Heart left ventricle (tissue), 16 donors: ENCODE data around the gene OVCA2. TPM values are rescaled to one million over a fixed set of nuclear protein-coding genes. Genes with fewer than 3 reads are reported as not detected.
A peak's percentile ranks its signal among the peaks of the same experiment; 100 is the strongest.

ENCODE experiments used
- ATAC-seq, 4 donors: fragments of 200-7000 bp; cut with Tn5 transposase; one replicate each; pipeline ENCODE4 v1.9.1; 2020 to 2022; ENCODE audit warnings: moderate library complexity in 4 of 4, mild to moderate bottlenecking in 3 of 4, moderate number of reproducible peaks in 1 of 4
- DNase-seq, 5 donors: peaks; one replicate each; pipeline ENCODE4 v3.0.0-alpha.2; 2020
- H3K27ac ChIP-seq, 12 donors: fragments of 200-600 bp; sonication (generic) in 4 of 12; one replicate each; pipeline versions ENCODE4 v1.5.0 to v1.8.0; 2016 to 2022; ENCODE audit warnings: mild to moderate bottlenecking in 2 of 12
- H3K27me3 ChIP-seq, 9 donors: fragments of 200-600 bp; sonication (generic) in 2 of 9; one replicate each; pipeline versions ENCODE4 v1.5.1 to v1.8.0; 2016 to 2022; ENCODE audit warnings: mild to moderate bottlenecking in 3 of 9
- H3K36me3 ChIP-seq, 9 donors: fragments of 200-600 bp; sonication (generic) in 2 of 9; one replicate each; pipeline versions ENCODE4 v1.5.0 to v1.8.0; 2018 to 2022; ENCODE audit warnings: mild to moderate bottlenecking in 2 of 9
- H3K4me1 ChIP-seq, 12 donors: fragments of 200-600 bp; sonication (generic) in 4 of 12; one replicate each; pipeline versions ENCODE4 v1.5.0 to v1.8.0; 2016 to 2022; ENCODE audit warnings: mild to moderate bottlenecking in 3 of 12
- H3K4me3 ChIP-seq, 12 donors: fragments of 200-600 bp; sonication (generic) in 4 of 12; one replicate each; pipeline versions ENCODE4 v1.5.0 to v1.8.0; 2017 to 2022; ENCODE audit warnings: mild to moderate bottlenecking in 9 of 12, moderate library complexity in 4 of 12
- H3K9me3 ChIP-seq, 12 donors: fragments of 200-600 bp; sonication (generic) in 4 of 12; one replicate each; pipeline versions ENCODE4 v1.5.0 to v1.8.0; 2016 to 2022; ENCODE audit warnings: mild to moderate bottlenecking in 1 of 12
- POLR2A ChIP-seq, 2 donors: fragments of 450-650 bp; IDR thresholded peaks; one replicate each; pipeline ENCODE4 v1.6.1; 2017; ENCODE audit warnings: antibody characterized with exemption in 2 of 2, mild to moderate bottlenecking in 2 of 2, moderate library complexity in 2 of 2
- WGBS, 4 donors: extraction: QIAGEN DNeasy Blood & Tissue Kit in 2 of 4; methylation state at CpG; one replicate each; pipeline versions ENCODE4 v1.1.5 to v1.1.7; 2013 to 2018; 5-methylcytosine and 5-hydroxymethylcytosine counted together
- intact Hi-C, 10 donors: fragments of 100-400 bp; cut with DNase I; formaldehyde crosslinking; loops; one replicate each; pipeline versions ENCODE4 v1.11.1 to v1.14.2; 2022
- polyA plus RNA-seq, 2 donors: library from polyadenylated mRNA; stranded (reverse); fragments of 200-250 nt; gene quantifications; one replicate each; pipeline ENCODE4 v1.2.3, GENCODE V29; 2013
- total RNA-seq, 9 donors: library from RNA; depleted of rRNA in 2 of 9; stranded (reverse); fragments of >200 nt in 2 of 9; fragmentation: NEBNext Ultra II Directional in 3 of 9; extraction: Animal tissue kit (Norgen Biotek cat#: 25700) in 3 of 9; gene quantifications; one replicate each; pipeline versions ENCODE4 v1.1.0 to v1.2.4, GENCODE V29; 2016 to 2023
- TF ChIP-seq, protein P1 (sequence below), 12 donors: fragments of 200-600 bp; sonication (generic) in 4 of 12; IDR thresholded peaks; one replicate each; pipeline versions ENCODE4 v1.5.0 to v1.8.0; 2018 to 2022; ENCODE audit warnings: antibody characterized with exemption in 12 of 12, mild to moderate bottlenecking in 5 of 12
- donor health status: ischemic (EF 13 %, LVEDD 7.1; RV severe dilation, severe dysfunction).
- donor health status: healthy with polysubstance abuse.
- donor health status: DM: no; HTN: yes; CAD: no.
- donor health status: DM: no; HTN: no; CAD: no.
- donor health status: ischemic (EF 25% LVEDD 6.9; RV normal size, moderate dysfunction).
- donor health status: ischemic (EF 25% LVEDD 5.7; RV mildly dilated, moderate dysfunction).
- donor health status: healthy.
- donor health status: DM: yes; HTN: yes; CAD: no.
- donor health status: ischemic (EF 35%, LVEDD 5.7; RV mildly dilated, moderate dysfunction).
- donor health status: nonischemic (EF 11% LVEDD 7.7; RV severe dilation, severe dysfunction).
- donor health status: DM: yes; HTN: yes; CAD: no.
- donor health status: PGD.
- donor health status: ischemic (EF 29% LVEDD 5.4; RV normal size, mild dysfunction).
- donor health status: nonischemic (EF 23%, LVEDD 6.1; RV moderate dilation, normal function).

OVCA2 gene
- total and polyA plus RNA-seq, 11 donors: 16.0 to 52.4 (median 22.0) TPM

DNA sequence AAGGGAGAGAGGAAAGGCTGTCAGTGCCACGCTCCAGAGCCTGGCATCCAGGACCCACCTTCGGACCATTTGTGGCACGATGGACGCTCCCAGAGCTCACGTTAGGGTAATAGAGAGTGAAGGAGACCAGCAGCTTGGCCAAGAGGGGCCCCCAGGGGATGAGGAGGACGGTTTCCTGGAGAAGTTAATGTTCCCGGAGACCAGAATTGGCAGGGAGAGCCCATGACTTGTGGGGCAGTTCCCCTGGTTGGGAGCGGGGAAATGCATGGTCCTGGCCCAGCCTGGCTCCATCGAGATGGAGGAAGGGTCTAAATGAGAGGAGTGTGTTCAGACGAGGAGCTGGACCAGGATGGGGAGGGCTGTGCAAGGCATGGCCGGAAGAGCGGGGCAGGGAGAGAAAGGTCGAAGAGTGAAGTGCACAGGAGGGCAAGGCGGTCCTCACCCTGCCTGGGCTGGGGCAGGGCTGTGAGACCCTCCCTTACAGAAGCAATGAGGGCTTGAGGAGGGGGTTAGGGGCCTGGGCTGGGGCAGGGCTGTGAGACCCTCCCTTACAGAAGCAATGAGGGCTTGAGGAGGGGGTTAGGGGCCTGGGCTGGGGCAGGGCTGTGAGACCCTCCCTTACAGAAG lies 10.2 kb downstream of the OVCA2 start:
- Histone ChIP-seq H3K9me3 (no peaks in the 10 kb centered on the region), H3K4me3 (peak overlapping the region in 1 of 12 donors; percentile 78), H3K27ac (peak overlapping the region in 3 of 12 donors; percentile 1 to 47 (median 46)), H3K36me3 (peaks cover 0 to 5% (median 0%) of the 10 kb centered on the region in 9 donors), H3K27me3 (peaks cover 0 to 54% (median 0%) of the 10 kb centered on the region in 9 donors), H3K4me1 (peaks cover 4 to 65% (median 44%) of the 10 kb centered on the region in 12 donors)
- 51 to 60% (median 55%) methylated on average over 14 of the region's 14 CpGs for WGBS, 4 donors
- intact Hi-C loops: loop anchor here in 8 of 10 donors (2.0 to 10.0 kb wide), 5 partner anchors 123 to 300 kb away; no protein-coding TSS in a partner anchor
- ATAC-seq (no peak), DNase-seq (no peak)
- TF ChIP-seq POLR2A (IDR thresholded peaks at IDR 0.05): no peak
- TF ChIP-seq, protein P1, sequence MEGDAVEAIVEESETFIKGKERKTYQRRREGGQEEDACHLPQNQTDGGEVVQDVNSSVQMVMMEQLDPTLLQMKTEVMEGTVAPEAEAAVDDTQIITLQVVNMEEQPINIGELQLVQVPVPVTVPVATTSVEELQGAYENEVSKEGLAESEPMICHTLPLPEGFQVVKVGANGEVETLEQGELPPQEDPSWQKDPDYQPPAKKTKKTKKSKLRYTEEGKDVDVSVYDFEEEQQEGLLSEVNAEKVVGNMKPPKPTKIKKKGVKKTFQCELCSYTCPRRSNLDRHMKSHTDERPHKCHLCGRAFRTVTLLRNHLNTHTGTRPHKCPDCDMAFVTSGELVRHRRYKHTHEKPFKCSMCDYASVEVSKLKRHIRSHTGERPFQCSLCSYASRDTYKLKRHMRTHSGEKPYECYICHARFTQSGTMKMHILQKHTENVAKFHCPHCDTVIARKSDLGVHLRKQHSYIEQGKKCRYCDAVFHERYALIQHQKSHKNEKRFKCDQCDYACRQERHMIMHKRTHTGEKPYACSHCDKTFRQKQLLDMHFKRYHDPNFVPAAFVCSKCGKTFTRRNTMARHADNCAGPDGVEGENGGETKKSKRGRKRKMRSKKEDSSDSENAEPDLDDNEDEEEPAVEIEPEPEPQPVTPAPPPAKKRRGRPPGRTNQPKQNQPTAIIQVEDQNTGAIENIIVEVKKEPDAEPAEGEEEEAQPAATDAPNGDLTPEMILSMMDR (IDR thresholded peaks at IDR 0.05): no peak

DNA sequence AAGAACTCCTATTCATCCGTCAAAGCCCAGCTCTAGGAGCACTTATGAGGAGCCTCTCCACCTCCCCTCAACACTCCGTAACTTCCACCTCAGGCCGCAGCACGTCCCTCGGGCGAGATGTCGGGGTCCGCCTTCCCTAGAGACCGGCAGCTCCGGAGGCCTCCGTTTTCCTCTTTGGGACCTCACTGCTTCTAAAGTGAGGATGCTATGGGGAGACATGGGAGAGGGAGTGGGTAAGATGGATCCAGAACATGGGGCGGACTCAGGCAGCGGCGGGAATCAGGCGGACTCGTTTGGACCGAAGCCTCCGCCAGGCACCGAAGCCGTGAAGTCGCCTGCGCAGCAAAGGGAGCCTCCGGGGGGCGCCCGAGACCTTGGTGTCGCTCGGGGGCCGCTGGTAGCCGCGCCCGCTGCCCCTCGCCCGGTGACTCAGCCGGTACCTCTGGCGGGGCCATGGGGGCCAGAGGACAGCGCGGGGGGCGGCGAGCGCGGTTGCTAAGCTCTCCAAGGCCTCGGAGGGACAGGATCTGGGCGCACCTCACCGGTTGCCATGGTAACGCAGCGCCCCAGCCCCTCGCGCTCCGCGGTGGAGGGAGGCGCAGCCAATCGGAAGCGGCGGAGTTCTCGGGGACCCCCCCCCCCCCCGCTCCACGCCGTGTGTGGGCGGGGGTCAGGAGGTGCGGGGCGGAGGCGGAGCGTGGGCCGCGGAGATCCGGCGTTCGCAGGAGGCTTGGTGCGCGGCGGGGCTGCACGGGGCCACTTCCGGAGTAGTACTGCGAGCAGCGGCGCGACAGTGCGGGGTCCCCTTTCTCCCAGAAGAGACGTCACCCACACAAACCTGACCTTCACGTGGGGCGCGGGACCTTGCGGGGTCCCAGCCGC lies 11.8 kb downstream of the OVCA2 start:
- TF ChIP-seq, protein P1 (IDR thresholded peaks at IDR 0.05): peak; percentile 49 to 77 (median 64)
- no peak for TF ChIP-seq POLR2A (IDR thresholded peaks at IDR 0.05)
- peaks cover 0 to 62% (median 7%) of the 10 kb centered on the region in 9 donors for H3K27me3 ChIP-seq
- peak overlapping the region in 11 of 12 donors; percentile 27 to 98 (median 91) for H3K27ac ChIP-seq
- peak overlapping the region; percentile 16 to 87 (median 70) for H3K4me3 ChIP-seq
- intact Hi-C loops: loop anchor here (1.0 to 10.0 kb wide), 8 partner anchors 121 to 299 kb away; no protein-coding TSS in a partner anchor
- DNase-seq (peak in 4 of 5 donors; percentile 75 to 88 (median 85)), ATAC-seq (peak in 2 of 4 donors; percentile 12 to 19)
- H3K9me3 ChIP-seq: no peaks in the 10 kb centered on the region
- WGBS, 4 donors: 5 to 11% (median 7%) methylated on average over 40 to 84 of the region's 84 CpGs
- peaks cover 4 to 79% (median 50%) of the 10 kb centered on the region in 12 donors for H3K4me1 ChIP-seq
- peaks cover 0 to 20% (median 3%) of the 10 kb centered on the region in 9 donors for H3K36me3 ChIP-seq

DNA sequence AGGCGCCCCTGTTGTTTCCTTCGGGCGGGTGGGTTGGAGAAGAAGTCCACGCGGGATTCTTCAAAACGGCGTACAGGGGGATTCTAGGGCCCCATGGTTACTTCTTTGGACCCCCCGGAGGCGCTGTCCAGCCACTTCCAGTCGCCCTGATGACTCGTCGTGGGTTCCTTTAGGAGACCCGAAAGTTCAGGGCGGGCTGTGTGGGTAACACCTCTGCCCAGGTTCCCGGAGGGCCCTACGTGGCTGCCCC lies 12.4 kb downstream of the OVCA2 start:
- 4 to 11% (median 5%) methylated on average over 12 to 16 of the region's 16 CpGs for WGBS, 4 donors
- peak overlapping the region in 11 of 12 donors; percentile 27 to 98 (median 91) for H3K27ac ChIP-seq
- peak overlapping the region; percentile 16 to 87 (median 70) for H3K4me3 ChIP-seq
- DNase-seq (no peak), ATAC-seq (no peak)
- peaks cover 0 to 64% (median 7%) of the 10 kb centered on the region in 9 donors for H3K27me3 ChIP-seq
- intact Hi-C loops: loop anchor here in 9 of 10 donors (1.0 to 10.0 kb wide), 8 partner anchors 121 to 298 kb away; no protein-coding TSS in a partner anchor
- TF ChIP-seq, protein P1 (IDR thresholded peaks at IDR 0.05): no peak
- TF ChIP-seq POLR2A (IDR thresholded peaks at IDR 0.05): no peak
- H3K9me3 ChIP-seq: no peaks in the 10 kb centered on the region
- H3K4me1 ChIP-seq: peaks cover 4 to 79% (median 50%) of the 10 kb centered on the region in 12 donors
- peaks cover 0 to 25% (median 7%) of the 10 kb centered on the region in 9 donors for H3K36me3 ChIP-seq
